GM15510 (cell line): ENCODE measurements around the gene LOXL1.

Experiments used
- POLR2A ChIP-seq: IDR thresholded peaks from 3 replicates; pipeline ENCODE4 v1.6.1; 2011; ENCODE audit warnings: borderline replicate concordance; ENCODE audit not compliant: insufficient read length; ENCODE audit errors: extremely low read depth

LOXL1 gene, protein sequence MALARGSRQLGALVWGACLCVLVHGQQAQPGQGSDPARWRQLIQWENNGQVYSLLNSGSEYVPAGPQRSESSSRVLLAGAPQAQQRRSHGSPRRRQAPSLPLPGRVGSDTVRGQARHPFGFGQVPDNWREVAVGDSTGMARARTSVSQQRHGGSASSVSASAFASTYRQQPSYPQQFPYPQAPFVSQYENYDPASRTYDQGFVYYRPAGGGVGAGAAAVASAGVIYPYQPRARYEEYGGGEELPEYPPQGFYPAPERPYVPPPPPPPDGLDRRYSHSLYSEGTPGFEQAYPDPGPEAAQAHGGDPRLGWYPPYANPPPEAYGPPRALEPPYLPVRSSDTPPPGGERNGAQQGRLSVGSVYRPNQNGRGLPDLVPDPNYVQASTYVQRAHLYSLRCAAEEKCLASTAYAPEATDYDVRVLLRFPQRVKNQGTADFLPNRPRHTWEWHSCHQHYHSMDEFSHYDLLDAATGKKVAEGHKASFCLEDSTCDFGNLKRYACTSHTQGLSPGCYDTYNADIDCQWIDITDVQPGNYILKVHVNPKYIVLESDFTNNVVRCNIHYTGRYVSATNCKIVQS

DNA sequence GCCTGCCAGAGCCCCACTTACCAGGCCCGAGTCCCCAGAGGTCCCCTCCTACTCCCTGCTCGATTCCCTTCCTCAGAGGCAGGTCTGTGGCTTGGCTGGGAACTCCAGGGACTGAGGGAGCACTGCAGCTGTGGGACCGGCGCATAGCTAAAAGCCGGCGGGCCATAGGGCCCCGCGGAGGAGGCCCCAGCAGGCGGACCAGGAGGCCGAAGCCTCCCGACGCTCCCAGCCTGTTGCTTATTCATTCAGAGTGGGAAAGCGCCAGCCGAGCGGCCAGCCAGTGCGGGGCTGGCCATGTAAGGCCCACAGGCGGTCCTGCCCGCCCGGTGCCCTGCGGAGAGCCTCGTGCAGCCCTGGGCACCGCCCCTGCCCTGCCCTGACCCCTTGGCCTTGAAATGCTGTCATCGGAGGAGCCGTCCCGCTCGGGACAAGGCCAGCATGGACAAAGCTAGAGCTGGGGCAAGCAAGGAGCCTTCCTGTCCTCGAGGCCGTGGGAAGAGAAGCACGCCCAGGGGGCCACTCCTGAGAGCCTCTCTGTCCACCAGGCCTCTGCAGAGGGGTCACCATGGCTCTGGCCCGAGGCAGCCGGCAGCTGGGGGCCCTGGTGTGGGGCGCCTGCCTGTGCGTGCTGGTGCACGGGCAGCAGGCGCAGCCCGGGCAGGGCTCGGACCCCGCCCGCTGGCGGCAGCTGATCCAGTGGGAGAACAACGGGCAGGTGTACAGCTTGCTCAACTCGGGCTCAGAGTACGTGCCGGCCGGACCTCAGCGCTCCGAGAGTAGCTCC is at the start of gene LOXL1:
Gene LOXL1 (plus strand): TSS at position 244 of the 784 bp plus-strand sequence. CDS start 322 bp downstream, at position 566.
- TF ChIP-seq POLR2A, result no peak

DNA sequence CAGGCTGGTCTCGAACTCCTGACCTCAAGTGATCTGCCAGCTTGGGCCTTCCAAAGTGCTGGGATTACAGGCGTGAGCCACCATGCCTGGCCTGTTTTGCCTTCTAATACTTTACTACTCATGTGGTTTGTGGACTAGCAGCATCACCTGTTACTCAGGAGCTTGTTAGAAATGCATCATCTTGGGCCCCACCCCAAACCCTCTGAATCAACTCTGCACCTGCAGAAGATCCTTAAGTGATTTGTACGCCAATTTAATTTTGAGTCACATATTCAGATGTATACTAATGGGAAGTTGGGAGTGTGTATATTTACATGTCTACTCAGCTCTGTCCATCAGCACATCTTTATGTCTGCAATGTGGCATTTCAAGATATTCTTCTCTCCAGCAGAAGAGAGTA is 46.8 kb upstream of the LOXL1 start:
- no peak for TF ChIP-seq POLR2A

DNA sequence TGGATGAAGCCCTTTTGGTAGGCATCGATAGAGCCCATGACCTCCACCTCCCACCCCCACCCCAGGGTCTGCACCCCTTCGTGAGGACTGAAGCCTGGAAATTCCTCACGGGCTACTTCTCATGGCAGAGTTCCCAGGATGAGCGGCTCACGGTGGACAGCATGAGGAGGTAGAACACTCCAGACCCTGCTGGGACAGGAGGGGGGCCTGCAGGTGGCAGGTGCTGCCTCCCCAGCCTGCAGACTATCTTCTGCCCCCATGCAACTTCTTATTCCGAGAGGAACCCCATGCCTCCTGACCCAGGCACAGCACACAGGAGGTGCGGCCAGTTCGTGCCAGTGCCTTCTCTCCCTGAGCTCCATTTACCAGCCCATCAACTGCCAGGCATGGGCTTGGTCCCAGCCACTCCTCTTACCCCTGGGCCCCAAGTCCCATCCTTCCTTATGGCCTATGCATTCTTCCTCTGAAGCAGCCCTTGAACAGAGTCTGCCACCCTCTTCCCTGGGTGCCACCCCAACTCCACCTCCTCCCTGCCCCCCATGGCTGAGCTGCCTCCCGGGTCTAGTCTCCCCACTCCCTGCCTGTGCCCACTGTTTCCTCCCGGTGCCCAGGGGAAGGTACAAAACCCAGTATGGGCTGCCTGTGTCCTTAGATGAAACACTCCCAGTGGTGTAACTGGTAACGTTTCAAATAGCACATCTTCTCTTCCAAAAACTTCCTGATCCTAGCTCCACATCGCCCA is 44.5 kb upstream of the LOXL1 start:
- TF ChIP-seq POLR2A, result no peak

DNA sequence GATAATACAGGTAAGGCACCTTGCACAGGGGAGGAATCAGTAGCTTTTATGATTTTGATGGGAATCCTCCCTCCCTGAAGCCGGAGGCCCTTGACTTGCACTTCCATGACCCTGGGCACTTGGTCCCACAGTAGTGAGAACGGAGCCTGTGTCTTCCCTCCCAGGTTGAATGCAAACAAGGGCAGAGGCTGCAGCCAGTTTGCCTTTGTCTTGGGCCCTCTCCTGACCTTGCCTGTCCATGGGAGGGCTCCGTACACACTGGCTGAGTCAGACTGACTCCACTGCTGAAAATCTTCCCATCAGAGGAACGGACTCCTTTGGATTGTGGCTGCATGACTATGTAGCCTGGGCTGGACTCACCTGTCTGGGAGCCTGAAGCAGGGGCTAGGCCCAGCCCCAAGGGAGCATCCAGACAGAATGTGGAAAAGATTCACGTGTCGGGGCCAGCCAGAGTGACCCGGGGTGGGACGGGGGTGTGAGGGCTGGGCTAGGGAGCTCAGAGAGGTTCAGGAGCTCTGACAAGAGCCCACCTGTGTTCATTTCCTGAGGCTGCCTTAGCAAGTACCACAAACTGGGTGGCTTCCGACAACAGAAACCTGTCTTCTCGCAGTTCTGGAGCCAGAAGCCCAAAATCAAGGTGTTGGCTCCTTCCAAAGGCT is 43.4 kb upstream of the LOXL1 start:
- no peak for TF ChIP-seq POLR2A

DNA sequence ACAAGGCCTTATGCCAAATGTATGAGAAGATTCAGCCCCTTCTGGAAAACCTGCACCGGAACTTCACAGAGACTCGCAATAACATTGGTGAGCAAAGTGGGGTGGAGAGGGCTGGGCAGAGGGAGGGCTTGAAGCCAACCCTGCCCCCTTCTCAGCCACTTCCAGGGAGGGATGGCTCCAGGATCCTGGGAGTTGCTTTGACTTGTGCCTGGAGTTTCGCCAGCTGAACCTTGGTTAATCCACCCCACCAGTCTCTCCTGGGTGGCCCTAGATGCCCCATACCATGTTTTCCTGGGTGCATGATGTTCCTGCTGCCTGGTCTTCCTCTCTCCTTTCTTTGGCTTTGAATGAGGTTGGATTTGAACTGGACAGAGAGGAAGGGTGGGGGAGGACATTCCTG is 42.1 kb upstream of the LOXL1 start:
- no peak for TF ChIP-seq POLR2A

DNA sequence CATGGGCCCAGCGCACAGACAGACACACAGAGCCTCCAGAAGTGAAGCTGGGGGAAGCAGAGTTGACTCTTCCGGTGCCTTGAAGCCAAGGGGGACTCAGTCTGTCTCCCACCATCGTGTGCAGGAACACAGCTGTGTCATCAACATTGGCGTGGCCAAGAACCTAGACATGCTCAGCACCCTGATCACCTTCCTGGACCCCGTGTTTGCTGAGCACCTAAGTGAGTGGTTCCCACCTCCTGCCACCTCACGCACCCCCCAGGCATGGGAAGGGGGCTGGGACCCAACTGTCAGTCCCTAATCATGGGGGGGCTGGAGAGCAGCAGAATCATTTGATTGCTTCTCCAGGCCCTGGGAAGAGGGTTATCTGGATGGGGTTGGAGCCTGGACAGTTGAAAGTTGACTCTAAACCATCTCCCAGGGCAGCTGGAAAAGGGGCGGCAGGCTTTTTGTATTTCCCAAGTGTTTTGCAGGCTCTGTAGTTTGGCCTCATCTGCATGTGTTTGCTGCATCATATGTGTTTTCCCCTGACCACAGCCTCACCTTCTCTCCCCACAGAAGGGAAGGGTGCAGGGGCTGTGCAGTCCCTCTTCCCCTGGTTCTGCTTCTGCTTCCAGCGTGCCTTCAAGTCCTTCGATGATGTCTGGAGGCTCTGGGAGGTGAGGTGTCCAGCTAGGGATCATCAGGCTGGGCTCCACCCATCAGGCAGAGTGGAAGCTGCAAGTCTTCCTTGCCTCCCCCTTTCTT is 40.1 kb upstream of the LOXL1 start:
- no peak for TF ChIP-seq POLR2A

DNA sequence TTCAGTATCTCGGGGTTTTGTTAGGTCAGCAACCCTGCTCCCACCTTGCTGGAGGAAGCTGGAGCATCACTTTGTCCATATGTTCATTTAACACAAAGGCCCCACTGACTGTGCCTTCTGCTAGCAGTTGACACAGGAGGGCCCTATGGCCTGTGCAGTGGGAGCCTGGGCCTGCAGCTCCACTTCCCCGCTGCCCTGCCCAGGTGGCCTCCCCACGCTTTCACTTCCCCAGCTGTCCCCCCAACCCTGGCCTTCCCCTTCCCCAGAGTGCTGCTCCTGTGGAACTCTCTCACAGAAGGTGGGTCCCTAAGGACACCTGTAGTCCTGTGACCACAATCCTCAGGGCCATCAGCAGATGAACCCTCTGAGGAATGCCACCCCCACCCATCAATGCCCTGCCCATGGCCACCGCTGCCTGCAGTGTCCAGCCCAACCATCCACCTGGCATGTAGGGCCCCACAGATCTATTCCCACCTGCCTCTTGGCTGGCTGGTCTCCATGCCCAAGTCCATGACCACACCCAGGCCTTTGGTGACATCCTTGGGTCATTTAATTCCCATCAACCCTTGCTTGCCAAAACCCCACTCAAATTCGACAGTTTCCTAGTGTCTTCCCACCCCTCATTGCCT is 39.4 kb upstream of the LOXL1 start:
- no peak for TF ChIP-seq POLR2A

DNA sequence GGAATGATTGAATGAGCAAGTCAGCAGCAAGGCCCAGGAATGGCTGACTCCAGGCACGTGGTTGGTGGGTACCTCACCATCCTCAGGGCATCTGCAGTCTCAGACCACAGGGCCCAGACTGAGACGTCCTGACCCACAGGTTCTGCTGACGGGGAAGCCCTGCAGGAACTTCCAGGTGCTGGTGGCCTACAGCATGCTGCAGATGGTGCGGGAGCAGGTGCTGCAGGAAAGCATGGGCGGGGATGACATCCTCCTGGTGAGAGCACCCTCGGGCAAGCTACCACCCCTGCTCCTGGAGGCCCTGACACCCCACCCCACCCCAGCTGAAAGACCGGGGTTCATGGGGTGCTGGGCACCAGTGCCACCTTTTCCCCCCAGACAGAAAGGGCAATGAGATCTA is 38.8 kb upstream of the LOXL1 start:
- no peak for TF ChIP-seq POLR2A

DNA sequence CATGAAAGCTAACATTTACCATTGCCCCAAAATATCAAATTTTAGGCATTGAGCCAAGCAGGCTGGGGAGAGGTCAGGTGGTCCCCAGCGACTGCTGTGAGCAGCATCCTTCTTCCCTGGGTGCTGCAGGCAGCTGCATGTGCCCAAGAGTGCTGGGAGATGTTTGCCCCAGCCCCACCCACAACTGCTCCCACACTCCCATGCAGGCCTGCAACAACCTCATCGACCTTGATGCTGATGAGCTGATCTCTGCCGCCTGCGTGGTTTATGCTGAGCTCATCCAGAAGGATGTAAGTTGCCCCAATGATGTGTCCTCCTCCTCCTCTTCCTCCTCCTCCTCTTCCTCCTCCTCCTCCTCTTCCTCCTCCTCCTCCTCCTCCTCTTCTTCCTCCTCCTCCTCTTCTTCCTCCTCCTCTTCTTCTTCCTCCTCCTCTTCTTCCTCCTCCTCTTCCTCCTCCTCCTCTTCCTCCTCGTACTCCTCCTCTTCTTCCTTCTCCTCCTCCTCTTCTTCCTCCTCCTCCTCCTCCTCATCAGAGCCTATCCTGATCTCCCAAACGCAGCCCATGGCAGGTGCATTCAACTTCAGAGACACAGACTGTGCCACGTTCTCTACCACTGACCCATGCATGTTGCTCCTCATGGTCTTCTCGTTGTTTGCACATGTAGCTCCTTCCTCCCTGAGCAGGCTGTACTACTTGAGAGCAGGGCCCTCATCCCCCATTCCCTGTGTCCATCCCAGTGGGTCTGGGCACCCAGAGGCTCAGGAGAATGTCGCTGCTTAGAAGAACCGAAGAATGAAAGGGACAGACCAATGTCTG is 37.8 kb upstream of the LOXL1 start:
- no peak for TF ChIP-seq POLR2A

DNA sequence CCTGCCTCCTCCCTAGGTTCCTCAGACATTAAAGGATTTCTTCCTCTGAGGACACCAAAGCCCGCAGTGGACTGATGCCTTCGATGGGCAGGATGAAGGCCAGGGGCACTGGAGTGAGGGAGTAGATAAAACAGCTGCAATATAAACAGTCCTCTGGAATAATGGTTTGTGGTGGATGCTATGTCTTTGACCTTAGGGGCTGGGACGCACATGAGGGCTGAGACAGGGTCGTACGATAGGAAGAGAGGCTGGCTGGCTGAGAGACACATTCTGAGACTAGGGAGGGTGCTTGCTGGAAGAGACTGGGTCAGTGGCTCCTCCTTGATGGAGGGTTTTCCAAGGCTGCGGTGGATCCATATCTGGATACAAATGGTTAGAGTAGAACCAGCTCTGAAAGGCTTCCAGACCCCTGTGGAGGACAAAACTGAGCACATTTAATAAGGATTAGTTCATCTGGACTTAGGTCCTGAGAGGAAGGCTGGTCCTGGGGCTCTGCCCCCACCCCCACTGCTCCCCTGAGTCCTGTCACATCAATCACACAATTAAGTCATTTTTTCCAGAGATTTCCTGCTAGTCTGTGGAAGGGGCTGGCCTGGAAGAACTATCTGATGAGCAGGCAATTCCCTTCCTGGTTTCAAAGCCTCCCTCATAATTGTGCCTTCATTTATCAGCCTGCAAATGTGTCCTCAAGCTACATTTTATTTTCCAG is 37.1 kb upstream of the LOXL1 start:
- no peak for TF ChIP-seq POLR2A

DNA sequence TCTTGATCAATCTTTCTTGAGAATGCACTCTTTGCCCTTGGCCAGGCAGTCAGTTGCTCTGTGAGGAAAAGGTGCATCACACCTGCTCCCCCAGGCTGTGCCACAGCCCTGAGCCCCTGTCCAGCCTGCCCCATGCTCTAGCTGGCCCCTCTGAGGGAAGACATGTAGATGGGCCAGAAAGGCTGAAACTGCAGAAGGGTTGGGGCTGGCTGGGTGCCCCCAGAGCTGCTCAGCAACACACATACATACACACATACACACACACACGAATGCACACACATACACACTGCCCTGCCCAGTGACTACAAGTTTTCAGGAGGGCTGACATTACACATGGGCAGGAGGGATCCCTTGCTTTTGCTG is 36.5 kb upstream of the LOXL1 start:
- TF ChIP-seq POLR2A, result no peak
